ENCODE measurements around the gene ADRB2. TPM values are rescaled to one million over a fixed set of nuclear protein-coding genes. Genes with fewer than 3 reads are reported as not detected.

ADRB2 gene
- total and polyA plus RNA-seq, 2 of the 13 experiments (the other 11 are each of a cell fraction or from before 2014, with no cell fraction given): not detected

- FAIRE-seq: no peak
- 5% methylated on average over 7 of the region's 7 CpGs for WGBS (ENCODE audit: low lambda C conversion rate)
- DNase-seq (ENCODE audit: low spot score): no peak
- Histone ChIP-seq H3K4me1 (ENCODE audit: insufficient read depth, low read length) (no peaks in the 10 kb centered on the region), H2AFZ (ENCODE audit: low read length) (no peak overlapping the region), H3K4me2 (ENCODE audit: low read depth, low read length) (no peak overlapping the region), H3K79me2 (ENCODE audit: insufficient read depth, low read length) (no peaks in the 10 kb centered on the region), H4K20me1 (ENCODE audit: insufficient read depth, low read length) (no peaks in the 10 kb centered on the region), H3K9me3 (ENCODE audit: low read length) (no peaks in the 10 kb centered on the region), H3K4me3 (replicated peaks in 1 of 3; ENCODE audit: insufficient read depth in 1 of 3, low read depth in 2 of 3, low read length in 3 of 3) (no peak overlapping the region), H3K27me3 (ENCODE audit: control insufficient read depth in 1 of 2, insufficient read depth in 2 of 2, low read length in 2 of 2) (no peaks in the 10 kb centered on the region), H3K36me3 (replicated peaks in 1 of 2; ENCODE audit: control insufficient read depth in 1 of 2, insufficient read depth in 2 of 2, low read length in 2 of 2) (no peaks in the 10 kb centered on the region), H3K27ac (ENCODE audit: extremely low read length, insufficient read depth, low read length) (no peak overlapping the region), H3K9ac (ENCODE audit: insufficient read depth, low read depth, low read length) (no peak overlapping the region)
- CTCF ChIA-PET (ENCODE audit: low intra/inter-chr PET ratio, low total read pairs): no interaction called here
- TF ChIP-seq GLMP (CRISPR knock-in tag; IDR thresholded peaks at IDR 0.05; ENCODE audit: borderline replicate concordance) (no peak), ZNF232 (CRISPR knock-in tag; IDR thresholded peaks at IDR 0.05; ENCODE audit: borderline replicate concordance) (no peak), ZNF879 (CRISPR knock-in tag; IDR thresholded peaks at IDR 0.05) (no peak), ZFP41 (CRISPR knock-in tag; IDR thresholded peaks at IDR 0.05; ENCODE audit: borderline replicate concordance) (no peak), RAD51 (IDR thresholded peaks at IDR 0.05; ENCODE audit: borderline replicate concordance) (no peak), E2F2 (CRISPR knock-in tag; IDR thresholded peaks at IDR 0.05; ENCODE audit: borderline replicate concordance) (no peak), MBD4 (IDR thresholded peaks at IDR 0.05; ENCODE audit: borderline replicate concordance, low read length) (no peak), MXD1 (CRISPR knock-in tag; IDR thresholded peaks at IDR 0.05) (no peak), ZNF784 (CRISPR knock-in tag; IDR thresholded peaks at IDR 0.05; ENCODE audit: borderline replicate concordance) (no peak), PRDM10 (CRISPR knock-in tag; IDR thresholded peaks at IDR 0.05; ENCODE audit: low read depth) (no peak), SMARCE1 (IDR thresholded peaks at IDR 0.05; ENCODE audit: borderline replicate concordance) (no peak)
- POLR2A ChIA-PET: no interaction called here
- in situ Hi-C loops (cut with HindIII; ENCODE audit: extremely low pct_ligation_motif_present, low pct_unique_long_range_greater_than_20kb): no loop called here
- intact Hi-C loops (cut with micrococcal nuclease; ENCODE audit: unreplicated experiment): no loop called here
- BruUV-seq (replicated peaks): no TSS peak
- ATAC-seq: no peak
These were observed 18.2 kb downstream of the ADRB2 start for GRCh38 chr5:148844433-148845280.

All from HepG2 (cell line).